K562 (cell line): ENCODE results near the gene SHANK2. TPM values are rescaled to one million over a fixed set of nuclear protein-coding genes. Genes with fewer than 3 reads are reported as not detected.

Experiments
- SAFB ChIP-seq: fragments of 200-400 bp; formaldehyde crosslinking; IDR thresholded peaks from 2 replicates; pipeline ENCODE4 v1.6.1; 2017; ENCODE audit warnings: low read depth, low read length, borderline replicate concordance
- SRSF1 ChIP-seq: fragments of 200-400 bp; formaldehyde crosslinking; IDR thresholded peaks from 2 replicates; pipeline ENCODE4 v1.6.1; 2017; ENCODE audit warnings: mild to moderate bottlenecking, low read depth, low read length, moderate library complexity
- ZKSCAN8 ChIP-seq: fragments of 200-800 bp; sonication (Bioruptor generic); IDR thresholded peaks from 2 replicates; pipeline ENCODE4 v1.6.1; 2016; ENCODE audit warnings: missing genetic modification characterization, missing compliant biosample characterization
- ZNF239 ChIP-seq: fragments of 250-450 bp; sonication (Bioruptor Pico); IDR thresholded peaks from 2 replicates; pipeline ENCODE4 v1.4.0; 2020; ENCODE audit warnings: mild to moderate bottlenecking
- polyA plus RNA-seq, 8 experiments: library from polyadenylated mRNA; depleted of rRNA in 4 of 8; stranded (reverse) in 5 of 8; unstranded in 3 of 8; fragments of >200 nt; fragmentation: Nextera tagmentation in 2 of 8; fragmentation: Illumina TruSeq in 1 of 8; extraction: Ambion mirVana in 2 of 8; extraction: Trizol in 1 of 8; gene quantifications; 2 replicates each; pipeline versions ENCODE4 v1.2.1 to v1.2.3, GENCODE V29; 2011 to 2014; ENCODE audit warnings: inconsistent platforms in 1 of 8, missing spikeins in 1 of 8
- total RNA-seq, 7 experiments: library from RNA; depleted of rRNA in 6 of 7; stranded (reverse); fragments of >200 nt in 6 of 7; fragmentation: Illumina TruSeq in 2 of 7; extraction: Trizol in 2 of 7; gene quantifications; 2 replicates each; pipeline versions ENCODE4 v1.2.1 to v1.2.3, GENCODE V29; 2011 to 2021; ENCODE audit warnings: low replicate concordance in 1 of 7
- TF ChIP-seq, protein P1 (sequence below), 2 experiments: fragments of 450-650 bp; formaldehyde crosslinking in 1 of 2; IDR thresholded peaks; 2 replicates each; pipeline versions ENCODE4 v1.4.0 to v1.6.1; 2014 to 2020; ENCODE audit warnings: mild to moderate bottlenecking in 2 of 2, borderline replicate concordance in 1 of 2, low read depth in 1 of 2

Gene SHANK2
- total and polyA plus RNA-seq, 9 of the 15 experiments (the other 6 are each of a cell fraction or from before 2014, with no cell fraction given) = 0.04 to 0.07 TPM; not detected in 7

DNA sequence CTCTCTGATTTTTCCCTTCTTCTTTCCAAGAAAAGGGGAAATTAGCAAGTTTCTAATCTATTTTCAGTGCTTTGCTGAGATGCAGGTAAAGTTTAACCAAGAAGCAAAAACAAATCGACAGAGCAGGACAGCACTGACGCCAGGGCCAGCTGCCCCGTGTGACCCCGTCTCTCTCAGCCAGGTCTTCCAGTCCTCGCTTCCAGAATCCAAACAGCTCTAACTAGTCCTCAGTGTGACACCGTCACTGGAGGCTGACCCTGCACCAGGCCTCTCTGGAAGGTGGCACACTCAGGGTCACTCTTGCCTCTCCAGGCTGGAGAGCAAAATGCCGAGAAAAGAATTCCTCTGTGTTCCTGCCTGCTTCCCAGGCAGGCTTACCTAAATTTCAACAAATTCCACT lies 44.8 kb downstream of the SHANK2 start (continued):
- TF ChIP-seq, protein P1, sequence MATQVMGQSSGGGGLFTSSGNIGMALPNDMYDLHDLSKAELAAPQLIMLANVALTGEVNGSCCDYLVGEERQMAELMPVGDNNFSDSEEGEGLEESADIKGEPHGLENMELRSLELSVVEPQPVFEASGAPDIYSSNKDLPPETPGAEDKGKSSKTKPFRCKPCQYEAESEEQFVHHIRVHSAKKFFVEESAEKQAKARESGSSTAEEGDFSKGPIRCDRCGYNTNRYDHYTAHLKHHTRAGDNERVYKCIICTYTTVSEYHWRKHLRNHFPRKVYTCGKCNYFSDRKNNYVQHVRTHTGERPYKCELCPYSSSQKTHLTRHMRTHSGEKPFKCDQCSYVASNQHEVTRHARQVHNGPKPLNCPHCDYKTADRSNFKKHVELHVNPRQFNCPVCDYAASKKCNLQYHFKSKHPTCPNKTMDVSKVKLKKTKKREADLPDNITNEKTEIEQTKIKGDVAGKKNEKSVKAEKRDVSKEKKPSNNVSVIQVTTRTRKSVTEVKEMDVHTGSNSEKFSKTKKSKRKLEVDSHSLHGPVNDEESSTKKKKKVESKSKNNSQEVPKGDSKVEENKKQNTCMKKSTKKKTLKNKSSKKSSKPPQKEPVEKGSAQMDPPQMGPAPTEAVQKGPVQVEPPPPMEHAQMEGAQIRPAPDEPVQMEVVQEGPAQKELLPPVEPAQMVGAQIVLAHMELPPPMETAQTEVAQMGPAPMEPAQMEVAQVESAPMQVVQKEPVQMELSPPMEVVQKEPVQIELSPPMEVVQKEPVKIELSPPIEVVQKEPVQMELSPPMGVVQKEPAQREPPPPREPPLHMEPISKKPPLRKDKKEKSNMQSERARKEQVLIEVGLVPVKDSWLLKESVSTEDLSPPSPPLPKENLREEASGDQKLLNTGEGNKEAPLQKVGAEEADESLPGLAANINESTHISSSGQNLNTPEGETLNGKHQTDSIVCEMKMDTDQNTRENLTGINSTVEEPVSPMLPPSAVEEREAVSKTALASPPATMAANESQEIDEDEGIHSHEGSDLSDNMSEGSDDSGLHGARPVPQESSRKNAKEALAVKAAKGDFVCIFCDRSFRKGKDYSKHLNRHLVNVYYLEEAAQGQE (IDR thresholded peaks at IDR 0.05; ENCODE audit: borderline replicate concordance) = no peak
- TF ChIP-seq, protein P1 (CRISPR knock-in tag; IDR thresholded peaks at IDR 0.05; ENCODE audit: low read depth) = no peak
- TF ChIP-seq SAFB (no peak), ZNF239 (no peak), SRSF1 (no peak), ZKSCAN8 (CRISPR knock-in tag) (no peak)
